HepG2 (cell line): ENCODE results near the gene EVA1A. TPM values are rescaled to one million over a fixed set of nuclear protein-coding genes. Genes with fewer than 3 reads are reported as not detected.

Experiments
- ATF1 ChIP-seq: IDR thresholded peaks from 2 replicates; pipeline ENCODE4 v1.6.1; 2016; ENCODE audit warnings: mild to moderate bottlenecking, control low read depth
- CENPX ChIP-seq: sonication (generic); formaldehyde crosslinking; IDR thresholded peaks from 2 replicates; pipeline ENCODE4 v1.9.0; 2021; ENCODE audit warnings: mild to moderate bottlenecking, missing genetic modification reagents, moderate library complexity
- FOSL1 ChIP-seq: sonication (generic); formaldehyde crosslinking; IDR thresholded peaks from 2 replicates; pipeline ENCODE4 v1.9.0; 2021; ENCODE audit warnings: missing genetic modification reagents, borderline replicate concordance
- FOXM1 ChIP-seq: sonication (generic); formaldehyde crosslinking; IDR thresholded peaks from 2 replicates; pipeline ENCODE4 v1.5.0; 2020; ENCODE audit warnings: missing genetic modification reagents
- GTF3A ChIP-seq: sonication (generic); formaldehyde crosslinking; conservative IDR thresholded peaks from 2 replicates; pipeline ENCODE4 v1.4.0; 2020; ENCODE audit warnings: mild to moderate bottlenecking, missing genetic modification reagents
- KDM5B ChIP-seq: sonication (generic); formaldehyde crosslinking; IDR thresholded peaks from 2 replicates; pipeline ENCODE4 v1.4.0; 2020; ENCODE audit warnings: missing genetic modification reagents, mild to moderate bottlenecking, borderline replicate concordance
- NAIF1 ChIP-seq: sonication (generic); formaldehyde crosslinking; IDR thresholded peaks from 2 replicates; pipeline ENCODE4 v1.5.0; 2020; ENCODE audit warnings: mild to moderate bottlenecking, missing genetic modification reagents, borderline replicate concordance
- NFKB2 ChIP-seq: sonication (generic); formaldehyde crosslinking; IDR thresholded peaks from 2 replicates; pipeline ENCODE4 v1.4.0; 2020; ENCODE audit warnings: missing genetic modification reagents, borderline replicate concordance
- SALL2 ChIP-seq: sonication (generic); formaldehyde crosslinking; IDR thresholded peaks from 2 replicates; pipeline ENCODE4 v1.8.1; 2023; ENCODE audit warnings: mild to moderate bottlenecking, missing genetic modification reagents, inconsistent platforms
- SKI ChIP-seq: fragments of 450-650 bp; IDR thresholded peaks from one replicate; pipeline ENCODE4 v1.6.1; 2018; ENCODE audit warnings: mild to moderate bottlenecking; ENCODE audit not compliant: partially characterized antibody
- ZNF446 ChIP-seq: sonication (generic); formaldehyde crosslinking; IDR thresholded peaks from 2 replicates; pipeline ENCODE4 v1.5.0; 2020; ENCODE audit warnings: mild to moderate bottlenecking, missing genetic modification reagents
- polyA plus RNA-seq, 8 experiments: library from polyadenylated mRNA; depleted of rRNA in 3 of 8; stranded (reverse) in 7 of 8; unstranded in 1 of 8; fragments of >200 nt; fragmentation: Illumina TruSeq in 4 of 8; extraction: Trizol in 4 of 8; gene quantifications; 2 replicates each; pipeline versions ENCODE4 v1.2.1 to v1.2.3, GENCODE V29; 2011 to 2016; ENCODE audit warnings: low read depth in 4 of 8, missing spikeins in 1 of 8, mixed read lengths in 1 of 8; ENCODE audit not compliant: insufficient read depth in 1 of 8
- total RNA-seq, 5 experiments: library from RNA; depleted of rRNA; stranded (reverse); fragments of >200 nt; fragmentation: Illumina TruSeq; extraction: Trizol; gene quantifications; 2 replicates each; pipeline ENCODE4 v1.2.3, GENCODE V29; 2016; ENCODE audit warnings: low read depth in 1 of 5
- TF ChIP-seq, protein P1 (sequence below): sonication (generic); formaldehyde crosslinking; IDR thresholded peaks from 2 replicates; pipeline ENCODE4 v1.4.0; 2020; ENCODE audit warnings: missing genetic modification reagents
- TF ChIP-seq, protein P2 (sequence below): sonication (generic); formaldehyde crosslinking; IDR thresholded peaks from 2 replicates; pipeline ENCODE4 v1.5.0; 2020; ENCODE audit warnings: missing genetic modification reagents
- TF ChIP-seq, protein P3 (sequence below): conservative IDR thresholded peaks from 2 replicates; pipeline ENCODE4 v1.6.1; 2018; ENCODE audit warnings: missing genetic modification reagents
- TF ChIP-seq, protein P4 (sequence below): sonication (generic); formaldehyde crosslinking; IDR thresholded peaks from 2 replicates; pipeline ENCODE4 v1.5.0; 2020; ENCODE audit warnings: mild to moderate bottlenecking, missing genetic modification reagents, borderline replicate concordance
- TF ChIP-seq, protein P5 (sequence below): sonication (generic); formaldehyde crosslinking; IDR thresholded peaks from 2 replicates; pipeline ENCODE4 v1.5.0; 2020; ENCODE audit warnings: missing genetic modification reagents, mild to moderate bottlenecking, borderline replicate concordance

Gene EVA1A
- total and polyA plus RNA-seq, 2 of the 13 experiments (the other 11 are each of a cell fraction or from before 2014, with no cell fraction given): 57.5 to 57.8 TPM

DNA sequence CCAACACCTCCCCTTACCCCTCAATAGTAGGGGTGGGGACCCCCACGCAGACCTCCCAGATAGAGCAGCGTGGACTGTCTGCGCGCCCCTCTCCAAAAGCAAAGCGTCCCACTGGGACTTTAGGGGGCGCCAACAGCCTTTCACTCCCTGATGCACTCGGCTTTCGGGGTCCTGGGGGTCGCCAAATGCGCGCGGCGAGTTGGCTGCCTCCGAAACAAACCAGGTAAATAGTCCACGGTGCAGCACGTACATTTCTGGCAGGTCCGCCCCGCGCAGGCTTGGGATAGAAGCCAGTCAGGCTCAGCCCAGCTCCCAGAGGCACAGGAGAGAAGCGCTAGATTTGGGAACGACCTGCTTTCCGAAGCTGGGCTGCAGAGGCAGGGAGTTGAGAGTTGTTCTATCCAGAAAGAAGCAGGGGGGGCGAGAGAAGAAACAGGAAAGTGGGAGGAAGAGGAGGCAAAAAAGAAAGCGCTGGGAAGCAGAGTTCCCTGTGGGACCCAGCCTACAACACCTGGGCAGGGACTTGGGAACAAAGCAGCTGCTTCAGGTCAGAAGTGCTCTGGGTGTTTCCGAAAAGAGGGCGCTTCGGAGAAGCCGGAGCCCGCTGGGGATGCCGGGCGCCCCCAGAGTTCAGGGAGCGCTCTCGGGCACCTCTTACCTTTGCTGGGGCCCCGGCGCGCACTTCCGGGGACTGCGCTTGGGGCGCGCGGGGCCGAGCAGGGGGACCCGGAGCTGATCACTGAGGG, 544 bp downstream of the EVA1A start (continued):
- TF ChIP-seq, protein P1, sequence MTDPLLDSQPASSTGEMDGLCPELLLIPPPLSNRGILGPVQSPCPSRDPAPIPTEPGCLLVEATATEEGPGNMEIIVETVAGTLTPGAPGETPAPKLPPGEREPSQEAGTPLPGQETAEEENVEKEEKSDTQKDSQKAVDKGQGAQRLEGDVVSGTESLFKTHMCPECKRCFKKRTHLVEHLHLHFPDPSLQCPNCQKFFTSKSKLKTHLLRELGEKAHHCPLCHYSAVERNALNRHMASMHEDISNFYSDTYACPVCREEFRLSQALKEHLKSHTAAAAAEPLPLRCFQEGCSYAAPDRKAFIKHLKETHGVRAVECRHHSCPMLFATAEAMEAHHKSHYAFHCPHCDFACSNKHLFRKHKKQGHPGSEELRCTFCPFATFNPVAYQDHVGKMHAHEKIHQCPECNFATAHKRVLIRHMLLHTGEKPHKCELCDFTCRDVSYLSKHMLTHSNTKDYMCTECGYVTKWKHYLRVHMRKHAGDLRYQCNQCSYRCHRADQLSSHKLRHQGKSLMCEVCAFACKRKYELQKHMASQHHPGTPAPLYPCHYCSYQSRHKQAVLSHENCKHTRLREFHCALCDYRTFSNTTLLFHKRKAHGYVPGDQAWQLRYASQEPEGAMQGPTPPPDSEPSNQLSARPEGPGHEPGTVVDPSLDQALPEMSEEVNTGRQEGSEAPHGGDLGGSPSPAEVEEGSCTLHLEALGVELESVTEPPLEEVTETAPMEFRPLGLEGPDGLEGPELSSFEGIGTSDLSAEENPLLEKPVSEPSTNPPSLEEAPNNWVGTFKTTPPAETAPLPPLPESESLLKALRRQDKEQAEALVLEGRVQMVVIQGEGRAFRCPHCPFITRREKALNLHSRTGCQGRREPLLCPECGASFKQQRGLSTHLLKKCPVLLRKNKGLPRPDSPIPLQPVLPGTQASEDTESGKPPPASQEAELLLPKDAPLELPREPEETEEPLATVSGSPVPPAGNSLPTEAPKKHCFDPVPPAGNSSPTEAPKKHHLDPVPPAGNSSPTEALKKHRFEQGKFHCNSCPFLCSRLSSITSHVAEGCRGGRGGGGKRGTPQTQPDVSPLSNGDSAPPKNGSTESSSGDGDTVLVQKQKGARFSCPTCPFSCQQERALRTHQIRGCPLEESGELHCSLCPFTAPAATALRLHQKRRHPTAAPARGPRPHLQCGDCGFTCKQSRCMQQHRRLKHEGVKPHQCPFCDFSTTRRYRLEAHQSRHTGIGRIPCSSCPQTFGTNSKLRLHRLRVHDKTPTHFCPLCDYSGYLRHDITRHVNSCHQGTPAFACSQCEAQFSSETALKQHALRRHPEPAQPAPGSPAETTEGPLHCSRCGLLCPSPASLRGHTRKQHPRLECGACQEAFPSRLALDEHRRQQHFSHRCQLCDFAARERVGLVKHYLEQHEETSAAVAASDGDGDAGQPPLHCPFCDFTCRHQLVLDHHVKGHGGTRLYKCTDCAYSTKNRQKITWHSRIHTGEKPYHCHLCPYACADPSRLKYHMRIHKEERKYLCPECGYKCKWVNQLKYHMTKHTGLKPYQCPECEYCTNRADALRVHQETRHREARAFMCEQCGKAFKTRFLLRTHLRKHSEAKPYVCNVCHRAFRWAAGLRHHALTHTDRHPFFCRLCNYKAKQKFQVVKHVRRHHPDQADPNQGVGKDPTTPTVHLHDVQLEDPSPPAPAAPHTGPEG (CRISPR knock-in tag): peak; percentile 38; the same call in 1 of the 2 replicates
- TF ChIP-seq GTF3A (CRISPR knock-in tag) (no peak), CENPX (CRISPR knock-in tag) (no peak), KDM5B (CRISPR knock-in tag) (0 out of 2 replicates have a peak, but pooled peaks have one; percentile 39), SKI (no peak), NFKB2 (CRISPR knock-in tag) (no peak; the same call in 1 of the 2 replicates), NAIF1 (CRISPR knock-in tag) (peak; percentile 31; the same call in 1 of the 2 replicates), FOXM1 (CRISPR knock-in tag) (no peak), ZNF446 (CRISPR knock-in tag) (no peak), FOSL1 (CRISPR knock-in tag) (no peak), ATF1 (no peak), SALL2 (CRISPR knock-in tag) (no peak)
- TF ChIP-seq, protein P2, sequence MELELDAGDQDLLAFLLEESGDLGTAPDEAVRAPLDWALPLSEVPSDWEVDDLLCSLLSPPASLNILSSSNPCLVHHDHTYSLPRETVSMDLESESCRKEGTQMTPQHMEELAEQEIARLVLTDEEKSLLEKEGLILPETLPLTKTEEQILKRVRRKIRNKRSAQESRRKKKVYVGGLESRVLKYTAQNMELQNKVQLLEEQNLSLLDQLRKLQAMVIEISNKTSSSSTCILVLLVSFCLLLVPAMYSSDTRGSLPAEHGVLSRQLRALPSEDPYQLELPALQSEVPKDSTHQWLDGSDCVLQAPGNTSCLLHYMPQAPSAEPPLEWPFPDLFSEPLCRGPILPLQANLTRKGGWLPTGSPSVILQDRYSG (CRISPR knock-in tag): no peak
- TF ChIP-seq, protein P3, sequence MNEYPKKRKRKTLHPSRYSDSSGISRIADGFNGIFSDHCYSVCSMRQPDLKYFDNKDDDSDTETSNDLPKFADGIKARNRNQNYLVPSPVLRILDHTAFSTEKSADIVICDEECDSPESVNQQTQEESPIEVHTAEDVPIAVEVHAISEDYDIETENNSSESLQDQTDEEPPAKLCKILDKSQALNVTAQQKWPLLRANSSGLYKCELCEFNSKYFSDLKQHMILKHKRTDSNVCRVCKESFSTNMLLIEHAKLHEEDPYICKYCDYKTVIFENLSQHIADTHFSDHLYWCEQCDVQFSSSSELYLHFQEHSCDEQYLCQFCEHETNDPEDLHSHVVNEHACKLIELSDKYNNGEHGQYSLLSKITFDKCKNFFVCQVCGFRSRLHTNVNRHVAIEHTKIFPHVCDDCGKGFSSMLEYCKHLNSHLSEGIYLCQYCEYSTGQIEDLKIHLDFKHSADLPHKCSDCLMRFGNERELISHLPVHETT: no peak
- TF ChIP-seq, protein P4, sequence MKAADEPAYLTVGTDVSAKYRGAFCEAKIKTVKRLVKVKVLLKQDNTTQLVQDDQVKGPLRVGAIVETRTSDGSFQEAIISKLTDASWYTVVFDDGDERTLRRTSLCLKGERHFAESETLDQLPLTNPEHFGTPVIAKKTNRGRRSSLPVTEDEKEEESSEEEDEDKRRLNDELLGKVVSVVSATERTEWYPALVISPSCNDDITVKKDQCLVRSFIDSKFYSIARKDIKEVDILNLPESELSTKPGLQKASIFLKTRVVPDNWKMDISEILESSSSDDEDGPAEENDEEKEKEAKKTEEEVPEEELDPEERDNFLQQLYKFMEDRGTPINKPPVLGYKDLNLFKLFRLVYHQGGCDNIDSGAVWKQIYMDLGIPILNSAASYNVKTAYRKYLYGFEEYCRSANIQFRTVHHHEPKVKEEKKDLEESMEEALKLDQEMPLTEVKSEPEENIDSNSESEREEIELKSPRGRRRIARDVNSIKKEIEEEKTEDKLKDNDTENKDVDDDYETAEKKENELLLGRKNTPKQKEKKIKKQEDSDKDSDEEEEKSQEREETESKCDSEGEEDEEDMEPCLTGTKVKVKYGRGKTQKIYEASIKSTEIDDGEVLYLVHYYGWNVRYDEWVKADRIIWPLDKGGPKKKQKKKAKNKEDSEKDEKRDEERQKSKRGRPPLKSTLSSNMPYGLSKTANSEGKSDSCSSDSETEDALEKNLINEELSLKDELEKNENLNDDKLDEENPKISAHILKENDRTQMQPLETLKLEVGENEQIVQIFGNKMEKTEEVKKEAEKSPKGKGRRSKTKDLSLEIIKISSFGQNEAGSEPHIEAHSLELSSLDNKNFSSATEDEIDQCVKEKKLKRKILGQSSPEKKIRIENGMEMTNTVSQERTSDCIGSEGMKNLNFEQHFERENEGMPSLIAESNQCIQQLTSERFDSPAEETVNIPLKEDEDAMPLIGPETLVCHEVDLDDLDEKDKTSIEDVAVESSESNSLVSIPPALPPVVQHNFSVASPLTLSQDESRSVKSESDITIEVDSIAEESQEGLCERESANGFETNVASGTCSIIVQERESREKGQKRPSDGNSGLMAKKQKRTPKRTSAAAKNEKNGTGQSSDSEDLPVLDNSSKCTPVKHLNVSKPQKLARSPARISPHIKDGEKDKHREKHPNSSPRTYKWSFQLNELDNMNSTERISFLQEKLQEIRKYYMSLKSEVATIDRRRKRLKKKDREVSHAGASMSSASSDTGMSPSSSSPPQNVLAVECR (CRISPR knock-in tag): no peak
- TF ChIP-seq, protein P5, sequence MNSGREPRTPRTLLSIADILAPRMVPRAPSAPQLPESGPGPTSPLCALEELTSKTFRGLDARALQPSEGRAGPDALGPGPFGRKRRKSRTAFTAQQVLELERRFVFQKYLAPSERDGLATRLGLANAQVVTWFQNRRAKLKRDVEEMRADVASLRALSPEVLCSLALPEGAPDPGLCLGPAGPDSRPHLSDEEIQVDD (CRISPR knock-in tag): peak; percentile 54; the same call in 1 of the 2 replicates
